ENCODE measurements around the gene PLEKHG4B.

GRCh38 chr5:139579-140442, 47.8 kb downstream of the PLEKHG4B start:
- TF ChIP-seq POLR2A (IDR thresholded peaks at IDR 0.05; ENCODE audit: low read depth, low read length) (no peak), POLR2AphosphoS5 (IDR thresholded peaks at IDR 0.05; ENCODE audit: low read depth, low read length) (no peak)
